ENCODE measurements around the gene FNDC8.

- TF ChIP-seq CTCF (IDR thresholded peaks at IDR 0.05) = no peak
- no peak for TF ChIP-seq POLR2A (IDR thresholded peaks at IDR 0.05)
Observed at GRCh38 chr17:35080536-35080935, 40.9 kb upstream of the FNDC8 start.
